Fibroblast of mammary gland (primary cell): ENCODE data around the gene NACAD.

Experiments used
- DNase-seq: peaks from one replicate; pipeline ENCODE4 v3.0.0-alpha.2; 2010; ENCODE audit warnings: low read depth
- H3K4me3 ChIP-seq: 2 replicates; pipeline ENCODE4 v1.5.1; 2011; ENCODE audit warnings: low read depth, mild to moderate bottlenecking, low read length, moderate library complexity; ENCODE audit not compliant: control insufficient read depth
- TF ChIP-seq, protein P1 (sequence below): conservative IDR thresholded peaks from 2 replicates; pipeline ENCODE4 v1.5.1; 2011; ENCODE audit warnings: low read depth, low read length, inconsistent platforms; ENCODE audit not compliant: control insufficient read depth, insufficient read depth

NACAD gene

DNA sequence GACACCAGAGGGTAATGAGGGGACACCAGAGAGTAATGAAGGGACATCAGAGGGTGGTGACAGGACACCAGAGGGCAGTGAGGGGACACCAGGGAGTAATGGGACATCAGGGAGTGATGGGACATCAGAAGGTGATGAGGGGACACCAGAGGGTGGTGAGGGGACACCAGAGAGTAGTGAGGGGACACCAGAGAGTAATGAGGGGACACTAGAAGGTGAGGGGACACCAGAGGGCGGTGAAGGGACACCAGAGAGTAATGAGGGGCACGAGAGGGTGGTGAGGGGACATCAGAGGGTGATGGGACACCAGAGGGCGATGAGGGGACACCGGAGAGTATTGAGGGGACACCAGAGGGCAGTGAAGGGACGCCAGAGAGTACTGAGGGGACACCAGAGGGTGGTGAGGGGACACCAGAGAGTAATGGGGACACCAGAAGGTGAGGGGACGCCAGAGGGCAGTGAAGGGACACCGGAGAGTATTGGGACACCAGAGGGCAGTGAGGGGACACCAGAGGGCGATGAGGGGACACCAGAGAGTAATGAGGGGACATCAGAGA, 10.6 kb downstream of the NACAD start:
- TF ChIP-seq, protein P1, sequence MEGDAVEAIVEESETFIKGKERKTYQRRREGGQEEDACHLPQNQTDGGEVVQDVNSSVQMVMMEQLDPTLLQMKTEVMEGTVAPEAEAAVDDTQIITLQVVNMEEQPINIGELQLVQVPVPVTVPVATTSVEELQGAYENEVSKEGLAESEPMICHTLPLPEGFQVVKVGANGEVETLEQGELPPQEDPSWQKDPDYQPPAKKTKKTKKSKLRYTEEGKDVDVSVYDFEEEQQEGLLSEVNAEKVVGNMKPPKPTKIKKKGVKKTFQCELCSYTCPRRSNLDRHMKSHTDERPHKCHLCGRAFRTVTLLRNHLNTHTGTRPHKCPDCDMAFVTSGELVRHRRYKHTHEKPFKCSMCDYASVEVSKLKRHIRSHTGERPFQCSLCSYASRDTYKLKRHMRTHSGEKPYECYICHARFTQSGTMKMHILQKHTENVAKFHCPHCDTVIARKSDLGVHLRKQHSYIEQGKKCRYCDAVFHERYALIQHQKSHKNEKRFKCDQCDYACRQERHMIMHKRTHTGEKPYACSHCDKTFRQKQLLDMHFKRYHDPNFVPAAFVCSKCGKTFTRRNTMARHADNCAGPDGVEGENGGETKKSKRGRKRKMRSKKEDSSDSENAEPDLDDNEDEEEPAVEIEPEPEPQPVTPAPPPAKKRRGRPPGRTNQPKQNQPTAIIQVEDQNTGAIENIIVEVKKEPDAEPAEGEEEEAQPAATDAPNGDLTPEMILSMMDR = no peak
- DNase-seq = no peak
- H3K4me3 ChIP-seq = no peak overlapping the region

DNA sequence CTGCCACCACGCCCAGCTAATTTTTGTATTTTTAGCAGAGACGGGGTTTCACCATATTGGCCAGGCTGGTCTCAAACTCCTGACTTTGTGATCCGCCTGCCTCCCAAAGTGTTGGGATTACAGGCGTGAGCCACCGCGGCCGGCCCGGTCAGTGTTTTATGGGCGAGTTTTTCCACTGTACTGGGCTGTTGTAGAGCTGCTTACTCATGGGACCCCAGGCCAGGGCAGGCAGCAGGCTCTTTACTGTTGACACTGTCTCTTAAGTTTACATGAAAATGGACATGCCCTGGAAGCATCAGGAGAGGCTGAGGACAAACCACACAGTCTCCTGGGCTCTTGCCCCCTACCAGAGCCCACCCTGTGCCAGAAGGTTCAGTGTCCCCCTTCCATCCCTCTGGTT, 11.2 kb downstream of the NACAD start:
- DNase-seq = no peak
- TF ChIP-seq, protein P1 = no peak
- H3K4me3 ChIP-seq = no peak overlapping the region

DNA sequence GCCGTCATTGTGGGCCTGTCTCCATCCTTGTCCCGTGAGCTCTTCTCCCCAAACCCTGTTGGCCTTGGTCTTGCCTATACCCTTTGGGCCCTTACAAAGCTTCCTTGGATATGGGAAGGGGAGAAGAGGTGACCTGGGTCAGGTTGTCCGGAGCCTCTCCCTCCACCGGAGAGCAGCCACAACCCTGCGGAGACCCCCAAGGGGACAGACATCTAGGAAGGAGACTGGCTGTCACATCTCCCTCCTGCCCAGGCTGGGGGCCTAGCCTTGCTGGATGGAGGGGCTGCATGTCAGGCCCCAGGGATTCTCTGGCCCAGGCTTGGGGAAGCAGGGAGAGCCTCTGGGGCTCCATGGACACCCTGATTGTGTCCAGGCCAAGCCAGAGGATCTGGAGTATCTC, 11.8 kb downstream of the NACAD start:
- DNase-seq = no peak
- no peak overlapping the region for H3K4me3 ChIP-seq
- TF ChIP-seq, protein P1 = no peak

DNA sequence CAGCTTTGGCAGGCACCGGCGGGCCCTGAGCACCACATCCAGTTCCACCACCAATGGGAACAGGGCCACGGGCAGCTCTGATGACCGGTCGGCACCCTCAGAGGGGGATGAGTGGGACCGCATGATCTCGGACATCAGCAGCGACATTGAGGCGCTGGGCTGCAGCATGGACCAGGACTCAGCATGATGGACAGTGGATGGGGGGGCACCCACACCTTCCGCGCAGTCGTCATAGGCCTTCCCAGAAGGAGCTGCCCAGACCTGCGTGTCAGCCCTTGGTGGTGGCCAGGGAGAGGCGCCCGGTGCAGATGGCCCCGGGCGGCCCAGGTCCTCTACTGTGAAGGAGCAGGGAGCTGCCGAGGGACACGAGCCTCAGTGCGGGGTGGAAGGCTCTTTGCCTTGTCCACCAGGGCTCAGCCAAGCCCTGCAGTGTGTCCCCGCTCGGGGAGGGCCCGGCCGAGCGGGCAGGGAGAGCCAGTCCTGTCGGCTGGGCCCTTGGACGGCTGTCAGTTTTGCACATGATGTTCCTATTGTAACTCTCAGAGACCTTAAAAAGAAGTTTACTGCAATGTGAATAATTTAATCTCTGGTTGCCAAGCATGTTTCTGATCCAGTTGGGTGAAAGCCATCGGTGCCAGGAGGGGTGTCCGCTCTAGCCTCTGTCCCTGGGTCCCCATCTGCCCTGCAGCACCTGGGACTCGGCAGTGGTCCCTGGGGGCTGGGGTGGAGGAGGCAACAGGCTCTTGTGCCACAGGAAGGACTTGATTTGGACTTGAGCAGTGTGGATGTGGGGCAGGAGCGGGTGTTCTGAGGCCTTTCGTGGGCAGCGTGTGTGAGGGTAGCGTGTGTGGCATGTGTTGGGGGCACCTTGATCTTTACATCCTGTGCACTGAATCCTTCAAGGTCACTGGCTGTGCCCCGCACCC, 12.6 kb downstream of the NACAD start:
- DNase-seq = no peak
- TF ChIP-seq, protein P1 = no peak
- no peak overlapping the region for H3K4me3 ChIP-seq

DNA sequence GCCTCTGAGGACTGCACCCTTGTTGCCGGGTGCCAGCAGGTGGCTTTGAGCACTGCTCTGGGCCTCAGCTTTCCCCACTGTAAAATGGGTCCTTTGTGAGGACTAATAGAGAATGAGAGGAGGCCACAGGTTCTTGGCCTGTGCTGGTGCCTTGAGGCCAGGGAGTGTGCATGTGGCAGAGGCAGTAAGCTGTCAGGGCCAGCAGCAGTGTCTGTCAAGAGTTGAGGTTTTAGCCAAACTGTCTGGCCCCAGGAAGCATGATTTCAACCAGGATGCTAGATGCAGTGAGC, 13.5 kb downstream of the NACAD start:
- no peak overlapping the region for H3K4me3 ChIP-seq
- TF ChIP-seq, protein P1 = no peak
- no peak for DNase-seq

DNA sequence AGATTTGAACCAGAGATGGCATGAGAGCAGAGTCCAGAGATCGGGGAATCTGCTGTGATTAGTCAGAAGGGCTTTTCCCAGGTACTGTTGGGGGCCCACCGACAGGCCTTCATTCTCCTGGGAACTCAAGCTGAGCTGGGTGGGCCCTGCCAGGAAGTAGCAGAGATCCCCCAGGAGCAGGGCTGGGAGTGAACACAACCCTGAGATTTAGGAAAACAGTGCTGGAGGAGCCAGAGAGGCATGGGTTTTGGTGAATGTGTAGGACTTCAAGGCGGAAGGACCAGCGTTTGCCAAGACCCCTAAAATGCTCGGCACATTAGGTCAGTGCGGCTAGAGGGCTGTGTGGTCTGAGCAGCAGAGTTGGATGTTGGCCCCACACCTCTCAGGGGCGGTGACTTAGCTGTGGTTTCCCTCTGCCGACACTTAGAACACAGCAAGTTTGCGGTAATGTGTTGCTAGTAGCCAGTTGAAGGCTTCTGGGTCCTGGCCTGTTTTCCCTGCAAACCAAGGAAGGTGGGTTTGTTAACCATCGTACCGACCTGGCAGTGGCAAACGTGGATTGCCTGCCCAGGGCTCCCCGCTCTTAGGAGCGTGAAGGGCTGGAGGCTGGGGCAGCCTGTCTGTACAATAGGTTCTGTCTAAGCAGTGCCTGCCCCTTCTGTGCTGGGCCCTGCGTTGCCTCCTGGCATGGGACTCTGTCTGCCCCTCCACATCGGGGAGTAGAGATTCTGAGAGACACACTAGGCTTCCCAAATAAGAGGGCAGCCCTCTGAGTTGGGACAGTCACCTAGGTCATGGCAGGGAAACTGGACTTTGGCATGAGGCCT, 14.0 kb downstream of the NACAD start:
- TF ChIP-seq, protein P1 = no peak
- no peak for DNase-seq
- H3K4me3 ChIP-seq = no peak overlapping the region
